Activated CD8-positive, alpha-beta memory T cell treated with anti-CD3 and anti-CD28 coated beads, Interleukin-2, amount 50 U/mL, for 48 hours (primary cell): ENCODE measurements around the gene RRAS2.
A peak's percentile ranks its signal among the peaks of the same experiment; 100 is the strongest.
"Not testable (repeated sequence)": the region's sequence is repeated elsewhere in the genome, so short reads cannot be mapped to it uniquely, and the experiment has no call there.

Experiments
- DNase-seq: peaks from one replicate; pipeline ENCODE4 v3.0.0-alpha.2; 2020

Gene RRAS2

GRCh38 chr11:14253421-14253820, 105.6 kb downstream of the RRAS2 start:
- no peak for DNase-seq

DNA sequence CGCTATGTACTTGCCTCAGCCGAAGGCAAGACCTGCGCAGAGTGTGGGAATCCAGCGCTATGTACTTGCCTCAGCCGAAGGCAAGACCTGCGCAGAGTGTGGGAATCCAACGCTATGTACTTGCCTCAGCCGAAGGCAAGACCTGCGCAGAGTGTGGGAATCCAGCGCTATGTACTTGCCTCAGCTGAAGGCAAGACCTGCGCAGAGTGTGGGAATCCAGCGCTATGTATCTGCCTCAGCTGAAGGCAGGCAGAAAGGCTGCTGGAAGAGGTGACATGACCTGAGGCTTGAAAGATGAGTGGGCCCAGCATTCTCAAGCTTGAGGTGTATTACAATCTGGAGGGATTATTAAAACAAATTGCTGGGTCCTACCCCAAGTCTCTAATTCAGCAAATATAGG, 106.5 kb downstream of the RRAS2 start:
- DNase-seq, result not testable (repeated sequence)

GRCh38 chr11:14251754-14252153, 107.2 kb downstream of the RRAS2 start:
- DNase-seq, result no peak

- DNase-seq, result peak; percentile 88
Observed at GRCh38 chr11:14249121-14249963, 109.6 kb downstream of the RRAS2 start.

DNA sequence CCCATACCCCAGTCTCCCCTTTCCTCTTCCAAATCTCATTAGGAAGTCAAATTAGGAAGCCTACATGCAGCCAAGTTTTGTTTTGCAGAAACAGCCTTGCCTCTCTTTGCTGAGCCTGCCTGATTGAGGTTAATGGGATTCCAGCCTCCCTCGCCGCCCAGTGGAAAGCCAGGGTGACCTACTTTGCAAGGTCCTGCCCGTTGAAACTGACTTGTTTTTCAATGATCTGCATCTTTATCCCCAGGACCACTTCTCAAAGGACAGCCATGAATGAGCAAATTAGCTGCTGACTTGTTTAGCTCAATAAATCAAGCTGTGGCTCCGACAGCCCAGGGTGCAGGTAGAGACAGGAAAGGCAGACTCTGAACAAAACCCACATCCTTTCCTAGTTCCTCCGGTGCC, 110.4 kb downstream of the RRAS2 start:
- no peak for DNase-seq

GRCh38 chr11:14245444-14245843, 113.5 kb downstream of the RRAS2 start:
- no peak for DNase-seq

DNA sequence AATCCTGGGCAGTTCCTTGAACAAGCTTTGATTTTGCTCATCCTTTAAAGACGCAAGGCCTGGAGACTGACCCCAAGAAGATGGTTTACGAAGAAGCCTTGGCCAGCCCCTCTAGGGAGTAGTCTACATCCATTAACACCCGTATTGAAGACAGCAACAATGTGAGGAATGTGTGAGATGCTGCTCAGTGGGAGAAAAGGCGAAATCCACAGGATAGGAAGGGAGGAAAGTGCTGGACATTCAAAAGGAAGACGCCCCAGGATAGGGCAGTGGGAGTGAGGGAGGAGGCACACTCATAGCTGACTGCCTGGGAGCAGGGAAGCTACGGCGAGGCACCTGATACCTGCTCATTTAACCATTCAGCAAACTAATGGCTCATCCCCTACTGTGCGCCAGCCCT, 114.1 kb downstream of the RRAS2 start:
- no peak for DNase-seq

DNA sequence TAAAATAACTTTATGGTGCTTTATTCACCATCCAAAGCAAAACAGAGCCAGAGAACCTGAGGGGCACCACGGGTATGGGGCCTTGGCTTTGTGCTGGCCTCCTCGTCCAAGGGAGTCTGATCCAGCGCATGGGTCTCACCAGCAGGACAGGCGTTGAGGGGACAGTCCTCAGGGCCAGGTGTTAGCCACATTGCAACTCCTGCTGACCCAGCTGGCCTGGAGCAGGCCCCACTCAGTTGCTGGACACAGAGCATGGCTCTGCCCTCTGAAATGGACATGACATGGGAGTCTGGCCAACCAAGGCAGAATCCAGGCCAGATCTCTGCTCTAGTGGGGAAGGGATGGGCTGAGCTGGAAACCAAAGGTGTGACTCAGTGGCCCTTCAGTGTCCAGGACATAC, 116.2 kb downstream of the RRAS2 start:
- no peak for DNase-seq

DNA sequence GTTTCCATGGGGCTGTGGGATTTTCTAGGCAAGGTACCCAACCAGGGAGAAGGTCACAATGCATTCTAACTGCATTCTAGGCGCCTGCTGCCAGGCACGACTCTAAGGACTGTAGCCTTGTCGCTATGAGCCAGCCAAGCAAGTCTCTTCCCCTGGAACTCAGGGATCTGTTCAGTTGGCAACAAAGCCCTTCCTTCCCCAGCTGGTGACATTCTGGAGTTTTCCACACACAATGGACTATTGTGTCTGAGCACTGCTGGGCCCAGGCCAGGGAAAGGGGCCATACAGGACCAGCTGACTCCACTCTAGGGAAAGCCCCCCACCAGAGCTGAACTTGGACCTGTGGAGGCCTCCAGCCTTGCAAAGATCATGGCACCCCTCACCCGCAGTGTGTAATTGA, 116.8 kb downstream of the RRAS2 start:
- no peak for DNase-seq

- DNase-seq, result no peak
Observed at GRCh38 chr11:14240951-14241350, 118.0 kb downstream of the RRAS2 start.

- DNase-seq, result no peak
Observed at GRCh38 chr11:14240221-14240620, 118.8 kb downstream of the RRAS2 start.

DNA sequence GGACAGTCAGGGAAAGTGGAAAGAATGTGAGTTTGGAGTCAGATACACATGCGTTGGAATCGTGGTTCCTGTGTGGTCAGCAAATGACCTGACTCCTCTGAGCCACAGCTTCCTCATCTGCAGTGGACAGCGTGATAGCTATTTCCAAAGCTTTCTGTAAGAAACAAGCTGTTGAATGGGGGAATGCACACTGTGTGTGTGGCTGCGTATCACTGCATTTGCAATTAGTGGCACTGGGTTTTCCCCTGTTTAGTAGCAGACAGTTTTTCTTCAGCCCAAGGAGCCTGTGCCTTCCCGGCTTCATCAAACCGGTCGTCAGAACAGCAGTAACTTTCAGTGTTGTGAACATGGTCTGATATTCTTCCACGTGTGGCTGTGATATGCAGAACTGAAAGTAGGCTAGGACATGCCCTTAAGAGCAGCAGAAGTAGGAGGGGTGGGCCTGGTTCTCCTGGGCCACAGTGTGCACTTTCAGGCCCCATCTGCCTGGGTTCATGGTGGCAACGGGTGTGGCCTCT, 121.5 kb downstream of the RRAS2 start:
- no peak for DNase-seq

- no peak for DNase-seq
Observed at GRCh38 chr11:14235701-14236100, 123.3 kb downstream of the RRAS2 start.

DNA sequence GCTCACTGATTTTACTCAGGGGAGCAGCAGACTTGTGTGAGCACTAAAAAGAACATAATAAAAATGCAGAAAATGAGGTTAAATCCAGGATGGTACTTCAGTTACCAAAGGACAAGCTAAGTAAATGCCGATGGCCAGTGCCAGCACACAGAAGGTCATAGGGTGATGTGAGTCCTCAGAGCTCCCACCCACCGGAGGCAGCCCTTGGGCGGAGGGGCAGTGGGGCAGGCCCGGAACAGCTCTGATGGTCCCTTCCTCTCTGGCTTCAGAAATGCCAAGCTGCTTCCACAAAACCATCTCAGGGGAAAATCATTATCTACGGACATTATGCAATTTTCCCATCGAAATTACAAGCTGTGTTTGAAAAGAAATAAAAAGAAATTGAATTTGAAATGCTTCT, 124.5 kb downstream of the RRAS2 start:
- DNase-seq, result no peak

DNA sequence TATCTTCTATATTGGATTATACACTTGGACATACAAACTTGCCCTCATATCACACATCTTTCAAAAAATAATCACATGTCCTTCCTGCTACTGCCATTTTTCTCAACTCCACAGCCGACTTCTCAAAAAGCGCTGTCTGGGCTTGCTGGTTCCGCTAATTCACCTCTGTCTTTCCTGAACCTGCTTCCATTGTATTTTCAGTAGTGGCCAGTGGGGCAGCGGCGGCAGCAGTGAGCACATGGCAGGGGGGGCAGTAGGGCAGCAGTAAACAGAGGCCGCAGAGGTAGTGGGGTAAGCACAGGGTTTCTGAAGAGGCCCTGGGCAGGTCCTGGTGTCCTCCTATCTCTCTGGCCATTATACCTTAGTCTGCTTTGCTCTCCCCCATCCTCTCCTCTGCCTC, 126.3 kb downstream of the RRAS2 start:
- DNase-seq, result no peak

DNA sequence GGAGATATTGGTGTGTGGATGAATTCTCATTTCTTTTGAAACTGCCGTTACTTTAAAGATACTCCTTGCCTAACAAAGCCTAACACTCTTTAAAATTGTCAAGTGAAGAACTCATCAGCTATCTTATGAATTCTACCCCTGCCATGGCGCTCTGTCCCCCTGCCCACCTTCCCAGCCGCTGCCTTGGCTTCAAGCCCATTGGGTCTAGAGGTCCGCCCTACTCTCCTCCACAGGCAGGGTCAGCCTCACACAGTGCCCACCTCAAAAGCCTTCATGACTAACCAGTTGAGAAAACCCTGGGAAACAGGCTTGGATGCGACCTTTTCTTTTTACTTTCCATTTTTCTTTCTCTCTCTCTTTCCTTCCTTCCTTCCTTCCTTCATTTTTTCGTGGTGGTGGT, 128.6 kb downstream of the RRAS2 start:
- no peak for DNase-seq

GRCh38 chr11:14229472-14229871, 129.5 kb downstream of the RRAS2 start:
- DNase-seq, result no peak

DNA sequence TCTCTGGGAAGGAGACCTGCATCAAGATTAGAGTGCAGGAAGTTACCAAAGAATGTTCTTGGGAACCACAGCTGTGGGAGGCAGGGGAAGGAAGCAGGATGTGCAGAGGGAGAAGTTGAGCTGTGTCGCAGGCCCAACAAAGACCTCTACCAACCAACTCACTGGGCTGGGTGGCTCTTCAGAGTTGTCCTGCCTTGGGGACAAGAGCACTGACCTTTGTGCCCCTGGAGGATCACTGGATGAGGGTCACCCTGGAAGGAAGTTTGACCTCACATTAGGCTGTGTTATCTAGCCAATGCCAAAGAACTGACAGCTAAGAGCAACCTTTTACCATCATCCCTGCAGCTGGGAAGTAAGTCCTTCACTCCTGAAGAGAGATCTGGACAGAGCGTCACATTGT, 130.6 kb downstream of the RRAS2 start:
- no peak for DNase-seq
